ENCODE measurements around the gene CFAP69.

DNA sequence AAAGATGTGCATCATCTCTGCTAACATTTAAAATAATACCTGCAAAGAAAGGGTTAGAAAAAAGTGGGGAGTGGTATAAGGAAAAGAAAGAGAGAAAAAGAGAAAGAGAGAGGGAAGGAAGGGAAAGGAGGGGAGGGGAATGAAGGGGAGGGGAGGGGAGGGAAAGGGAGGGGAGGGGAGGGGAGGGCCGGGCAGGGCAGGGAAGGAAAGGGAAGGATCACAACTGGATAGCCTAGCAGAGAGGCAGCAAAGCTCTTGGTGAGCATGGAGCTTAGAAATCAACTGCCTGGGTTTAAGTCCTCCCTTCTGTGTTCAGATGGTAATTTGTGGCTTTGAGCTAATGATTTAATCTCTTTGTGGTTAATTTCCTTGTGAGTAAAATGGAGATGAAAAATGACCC is 81.5 kb downstream of the CFAP69 start:
- no peak for TF ChIP-seq ZNF565 (CRISPR knock-in tag; conservative IDR thresholded peaks at IDR 0.05; ENCODE audit: low read depth)
- no peak for TF ChIP-seq ZNF8 (CRISPR knock-in tag; IDR thresholded peaks at IDR 0.05)
- no peak for TF ChIP-seq ZFP3 (CRISPR knock-in tag; IDR thresholded peaks at IDR 0.05)

Measured in SK-N-SH treated with all-trans-retinoic acid at 6 μM for 48 hours (cell line).